Pancreas (tissue), 10 donors: Measurements from ENCODE around the gene FAM185A. TPM values are rescaled to one million over a fixed set of nuclear protein-coding genes. Genes with fewer than 3 reads are reported as not detected.

Experiments
- ATAC-seq, 4 donors: fragments of 200-7000 bp; cut with Tn5 transposase; one replicate each; pipeline versions ENCODE4 v1.8.0 to v1.9.1; 2020; ENCODE audit warnings: mild to moderate bottlenecking in 4 of 4, moderate library complexity in 4 of 4
- DNase-seq, 6 donors: peaks; one replicate each; pipeline ENCODE4 v3.0.0-alpha.2; 2020
- FAIRE-seq: peaks from 2 replicates; lab custom pipeline; 2012; peaks lifted over from hg19 to GRCh38; lab: Jason Lieb, UNC
- H3K27ac ChIP-seq, 4 donors: fragments of 200-600 bp; sonication (generic); 1 replicate in 3 of 4; 2 replicates in 1 of 4; pipeline versions ENCODE4 v1.5.0 to v1.8.0; 2020
- H3K27me3 ChIP-seq, 4 donors: fragments of 200-600 bp; one replicate each; pipeline ENCODE4 v1.8.0; 2021
- H3K36me3 ChIP-seq, 3 donors: fragments of 200-600 bp; sonication (generic) in 1 of 3; one replicate each; pipeline versions ENCODE4 v1.5.0 to v1.8.0; 2020 to 2021
- H3K4me1 ChIP-seq, 3 donors: fragments of 200-600 bp; one replicate each; pipeline ENCODE4 v1.8.0; 2021
- H3K4me3 ChIP-seq, 4 donors: fragments of 200-600 bp; sonication (generic) in 2 of 4; one replicate each; pipeline versions ENCODE4 v1.5.0 to v1.8.0; 2020 to 2021
- H3K9me3 ChIP-seq, 4 donors: fragments of 200-600 bp; one replicate each; pipeline ENCODE4 v1.8.0; 2021
- WGBS, 2 donors: extraction: QIAGEN DNeasy Blood & Tissue Kit; methylation state at CpG; one replicate each; pipeline ENCODE4 v1.1.7; 2013; 5-methylcytosine and 5-hydroxymethylcytosine counted together
- intact Hi-C, 3 donors: fragments of 100-400 bp; cut with DNase I; formaldehyde crosslinking; loops; one replicate each; pipeline versions ENCODE4 v1.11.1 to v1.14.2; 2022
- polyA plus RNA-seq, 2 donors: library from polyadenylated mRNA; stranded (reverse); fragments of 200-250 nt; gene quantifications; one replicate each; pipeline ENCODE4 v1.2.3, GENCODE V29; 2013
- total RNA-seq, 6 donors: library from RNA; stranded (reverse); fragmentation: NEBNext Ultra II Directional in 4 of 6; extraction: Animal tissue kit (Norgen Biotek cat#: 25700) in 4 of 6; gene quantifications; one replicate each; pipeline versions ENCODE4 v1.2.1 to v1.2.4, GENCODE V29; 2021 to 2023
- TF ChIP-seq, protein P1 (sequence below), 4 donors: fragments of 200-600 bp; sonication (generic) in 3 of 4; IDR thresholded peaks; one replicate each; pipeline versions ENCODE4 v1.5.0 to v1.8.0; 2021; ENCODE audit warnings: antibody characterized with exemption in 4 of 4
- donor health status: healthy with polysubstance abuse.
- donor health status: DM: no; HTN: no; CAD: no; lungs with moderate emphysema.
- donor health status: DM: no; HTN: no; CAD: no.
- donor health status: control.
- donor health status: control.
- donor health status: Bipolar disorder and iron deficiency.
- donor health status: DM: yes; HTN: yes; CAD: no.
- donor health status: DM: no; HTN: no; CAD: no.
- donor health status: DM: no; HTN: no; CAD: no.
- donor health status: DM: yes; HTN: yes; CAD: no.

FAM185A gene
- total and polyA plus RNA-seq, 8 donors = 3.2 to 7.4 (median 4.8) TPM

DNA sequence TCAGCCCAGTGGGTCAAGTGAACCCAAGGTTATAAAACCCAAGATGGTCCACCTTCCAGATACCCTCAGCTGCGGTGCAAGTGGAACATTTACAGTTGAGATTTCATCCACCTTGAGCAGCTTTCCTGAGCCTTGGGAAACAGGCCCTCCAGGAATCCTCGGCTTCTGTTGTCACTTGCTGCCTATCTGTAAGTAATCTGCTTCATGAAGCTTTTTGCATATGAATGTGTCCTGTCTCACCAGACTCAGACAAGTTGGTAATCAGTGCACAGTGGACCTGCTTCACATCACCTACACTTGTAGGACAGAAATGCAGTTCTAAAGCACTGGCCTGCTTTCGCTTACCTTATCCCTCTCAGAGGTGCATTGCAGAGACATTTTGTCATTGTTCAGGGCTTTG is 80.3 kb downstream of the FAM185A start:
- DNase-seq (no peak), ATAC-seq (no peak), FAIRE-seq (no peak)
- Histone ChIP-seq H3K27ac (no peak overlapping the region), H3K27me3 (no peaks in the 10 kb centered on the region), H3K4me1 (no peaks in the 10 kb centered on the region), H3K4me3 (no peak overlapping the region), H3K9me3 (no peaks in the 10 kb centered on the region), H3K36me3 (no peaks in the 10 kb centered on the region)
- TF ChIP-seq, protein P1, sequence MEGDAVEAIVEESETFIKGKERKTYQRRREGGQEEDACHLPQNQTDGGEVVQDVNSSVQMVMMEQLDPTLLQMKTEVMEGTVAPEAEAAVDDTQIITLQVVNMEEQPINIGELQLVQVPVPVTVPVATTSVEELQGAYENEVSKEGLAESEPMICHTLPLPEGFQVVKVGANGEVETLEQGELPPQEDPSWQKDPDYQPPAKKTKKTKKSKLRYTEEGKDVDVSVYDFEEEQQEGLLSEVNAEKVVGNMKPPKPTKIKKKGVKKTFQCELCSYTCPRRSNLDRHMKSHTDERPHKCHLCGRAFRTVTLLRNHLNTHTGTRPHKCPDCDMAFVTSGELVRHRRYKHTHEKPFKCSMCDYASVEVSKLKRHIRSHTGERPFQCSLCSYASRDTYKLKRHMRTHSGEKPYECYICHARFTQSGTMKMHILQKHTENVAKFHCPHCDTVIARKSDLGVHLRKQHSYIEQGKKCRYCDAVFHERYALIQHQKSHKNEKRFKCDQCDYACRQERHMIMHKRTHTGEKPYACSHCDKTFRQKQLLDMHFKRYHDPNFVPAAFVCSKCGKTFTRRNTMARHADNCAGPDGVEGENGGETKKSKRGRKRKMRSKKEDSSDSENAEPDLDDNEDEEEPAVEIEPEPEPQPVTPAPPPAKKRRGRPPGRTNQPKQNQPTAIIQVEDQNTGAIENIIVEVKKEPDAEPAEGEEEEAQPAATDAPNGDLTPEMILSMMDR (IDR thresholded peaks at IDR 0.05) = no peak
- intact Hi-C loops = no loop called here
- WGBS, 2 donors = 95 to 97% methylated on average over 3 of the region's 3 CpGs

DNA sequence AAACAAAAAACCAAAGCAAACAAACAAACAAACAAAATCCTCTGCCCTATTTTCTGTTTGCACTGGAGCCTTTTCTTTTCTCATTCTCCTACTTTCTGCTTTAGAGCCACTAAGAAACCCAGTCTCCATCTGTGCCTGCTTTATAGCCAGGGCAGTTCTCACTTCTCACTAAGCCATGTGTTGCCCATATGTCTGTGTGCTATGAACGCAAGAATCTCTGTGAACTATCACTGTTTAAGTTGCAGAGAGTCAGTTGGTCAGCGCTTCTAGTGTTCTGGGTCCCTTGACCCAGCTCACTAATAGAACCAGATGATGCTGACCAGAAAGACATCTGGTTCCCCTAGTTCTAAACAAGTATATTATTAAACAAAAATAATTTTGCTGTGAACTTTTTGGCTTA is 81.4 kb downstream of the FAM185A start:
- Histone ChIP-seq H3K27me3 (no peaks in the 10 kb centered on the region), H3K4me1 (no peaks in the 10 kb centered on the region), H3K27ac (no peak overlapping the region), H3K36me3 (no peaks in the 10 kb centered on the region), H3K4me3 (no peak overlapping the region), H3K9me3 (no peaks in the 10 kb centered on the region)
- intact Hi-C loops = no loop called here
- no peak for FAIRE-seq
- TF ChIP-seq, protein P1 (IDR thresholded peaks at IDR 0.05) = no peak
- WGBS, 2 donors = 90 to 94% methylated on average over 2 of the region's 2 CpGs
- ATAC-seq = no peak
- DNase-seq = no peak

DNA sequence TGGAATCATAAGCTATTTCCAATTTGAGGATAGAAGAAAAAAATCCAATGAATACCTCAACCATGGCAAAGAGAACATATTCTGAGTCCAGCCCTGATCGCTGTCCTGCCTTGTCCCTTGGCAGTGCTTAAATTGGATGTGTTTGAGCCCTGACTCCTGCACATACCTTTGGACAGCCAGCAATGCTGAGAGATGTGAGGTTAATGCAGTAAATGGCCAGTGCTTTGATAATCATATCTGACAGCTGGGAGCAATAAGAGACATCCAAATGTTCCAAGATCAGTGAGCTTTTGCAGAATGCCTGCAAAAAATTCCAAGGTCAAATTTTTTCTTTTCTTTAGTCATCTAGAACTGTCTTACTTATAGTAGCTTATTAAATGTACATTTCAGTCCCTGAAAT is 83.9 kb downstream of the FAM185A start:
- H3K9me3 ChIP-seq = no peaks in the 10 kb centered on the region
- FAIRE-seq (no peak), DNase-seq (no peak), ATAC-seq (no peak)
- H3K27ac ChIP-seq = no peak overlapping the region
- intact Hi-C loops = no loop called here
- 92 to 97% methylated on average over 1 of the region's 1 CpG for WGBS, 2 donors
- TF ChIP-seq, protein P1 (IDR thresholded peaks at IDR 0.05) = no peak
- H3K27me3 ChIP-seq = no peaks in the 10 kb centered on the region
- no peak overlapping the region for H3K4me3 ChIP-seq
- no peaks in the 10 kb centered on the region for H3K36me3 ChIP-seq
- no peaks in the 10 kb centered on the region for H3K4me1 ChIP-seq

DNA sequence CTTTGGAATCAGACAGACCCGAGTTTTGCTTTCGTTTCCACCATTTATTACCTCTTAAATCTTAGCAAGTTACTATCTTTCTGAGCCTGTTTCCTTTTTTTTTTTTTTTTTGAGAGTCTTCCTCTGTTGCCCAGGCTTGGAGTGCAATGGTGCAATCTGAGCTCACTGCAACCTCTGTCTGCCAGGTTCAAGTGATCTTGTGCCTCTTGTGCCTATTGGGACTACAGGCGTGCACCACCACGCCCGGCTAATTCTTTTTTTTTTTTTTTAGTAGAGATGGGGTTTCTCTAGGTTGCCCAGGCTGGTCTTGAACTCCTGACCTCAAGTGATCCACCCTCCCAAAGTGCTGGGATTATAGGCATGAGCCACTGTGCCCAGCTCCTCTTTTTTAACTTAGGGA is 84.5 kb downstream of the FAM185A start:
- Histone ChIP-seq H3K9me3 (no peaks in the 10 kb centered on the region), H3K27ac (peak overlapping the region in 2 of 4 donors; percentile 17), H3K36me3 (no peaks in the 10 kb centered on the region), H3K27me3 (no peaks in the 10 kb centered on the region), H3K4me1 (no peaks in the 10 kb centered on the region), H3K4me3 (no peak overlapping the region)
- intact Hi-C loops = no loop called here
- DNase-seq (no peak), ATAC-seq (no peak), FAIRE-seq (no peak)
- TF ChIP-seq, protein P1 (IDR thresholded peaks at IDR 0.05) = no peak
- 88 to 95% methylated on average over 5 of the region's 5 CpGs for WGBS, 2 donors

DNA sequence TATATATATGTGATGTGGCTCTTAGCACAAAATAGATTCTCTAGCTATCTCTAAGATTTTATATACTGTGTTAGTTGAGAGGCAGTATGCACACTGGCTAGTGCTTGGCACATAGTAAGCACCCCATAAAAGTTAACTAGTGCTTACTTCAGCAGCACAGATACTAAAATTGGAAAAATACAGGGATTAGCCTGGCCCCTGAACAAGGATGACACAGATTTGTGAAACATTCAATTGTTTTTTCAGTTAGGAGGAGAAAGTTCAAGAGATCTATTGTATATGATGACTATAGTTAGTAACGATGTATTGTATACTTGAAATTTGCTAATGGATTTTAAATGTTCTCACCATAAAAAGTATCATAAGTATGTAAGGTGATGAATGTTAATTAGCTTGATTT is 85.7 kb downstream of the FAM185A start:
- 90 to 94% methylated on average over 1 of the region's 1 CpG for WGBS, 2 donors
- H3K36me3 ChIP-seq = no peaks in the 10 kb centered on the region
- H3K9me3 ChIP-seq = no peaks in the 10 kb centered on the region
- intact Hi-C loops = no loop called here
- TF ChIP-seq, protein P1 (IDR thresholded peaks at IDR 0.05) = no peak
- H3K4me1 ChIP-seq = no peaks in the 10 kb centered on the region
- H3K27ac ChIP-seq = peak overlapping the region in 1 of 4 donors; percentile 17
- DNase-seq = no peak
- no peak overlapping the region for H3K4me3 ChIP-seq
- no peak for ATAC-seq
- no peak for FAIRE-seq
- no peaks in the 10 kb centered on the region for H3K27me3 ChIP-seq
